ENCODE measurements around the gene VMP1. TPM values are rescaled to one million over a fixed set of nuclear protein-coding genes. Genes with fewer than 3 reads are reported as not detected.

The VMP1 gene
- total RNA-seq, 1 experiment from 2014 or later: 83.1 TPM

DNA sequence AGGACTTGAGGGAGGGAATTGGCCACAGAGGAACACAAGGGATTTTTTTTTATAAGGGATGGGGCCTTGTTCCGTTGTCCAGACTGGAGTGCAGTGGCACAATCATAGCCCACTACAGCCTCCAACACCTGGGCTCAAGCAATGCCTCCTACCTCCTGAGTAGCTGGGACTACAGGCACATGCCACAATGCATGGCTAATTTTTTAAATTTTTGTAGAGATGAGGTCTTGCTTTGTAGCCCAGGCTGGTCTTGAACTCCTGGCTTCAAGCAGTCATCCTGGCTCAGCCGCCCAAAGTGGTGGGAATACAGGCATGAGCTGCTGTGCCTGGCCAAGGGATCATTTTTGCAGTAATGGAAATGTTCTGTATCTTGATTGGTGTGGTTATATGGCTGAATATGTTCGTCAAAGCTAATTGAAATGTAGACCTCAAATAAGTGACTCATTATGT, 56.9 kb downstream of the VMP1 start:
- no peak overlapping the region for H3K4ac ChIP-seq (ENCODE audit: low read depth, low read length)
- no peak overlapping the region for H4K91ac ChIP-seq (ENCODE audit: insufficient read length, low read depth, low read length)
- no peak overlapping the region for H2AK5ac ChIP-seq (ENCODE audit: insufficient read length, low read length)
- WGBS (ENCODE audit: extremely low coverage, insufficient read length, low lambda C conversion rate): no CpG with 5 or more reads among the region's 3 CpGs
- no peaks in the 10 kb centered on the region for H4K20me1 ChIP-seq (ENCODE audit: control insufficient read depth, insufficient read depth, insufficient read length)
- H3K56ac ChIP-seq (ENCODE audit: insufficient read length, low read depth, low read length): no peak overlapping the region
- no peak overlapping the region for H2AFZ ChIP-seq (ENCODE audit: low read length)
- no peak overlapping the region for H3K9ac ChIP-seq (ENCODE audit: extremely low read depth, insufficient read length, low read length)
- peak overlapping the region in 2 of 3 experiments; percentile 1 to 11; a peak in 2 of 7 replicates for H3K27ac Mint-ChIP-seq
- no peak overlapping the region for H2BK120ac ChIP-seq (ENCODE audit: low read depth, low read length, poor library complexity, severe bottlenecking)
- no peak overlapping the region for H2BK12ac ChIP-seq (ENCODE audit: insufficient read length, low read depth, low read length)
- H3K79me1 ChIP-seq (ENCODE audit: insufficient read depth, low read depth, low read length, poor library complexity, severe bottlenecking): no peaks in the 10 kb centered on the region
- H3K9me3 Mint-ChIP-seq: peaks cover 2 to 8% of the 10 kb centered on the region in 2 experiments; a peak in 3 of 5 replicates
- H3K36me3 Mint-ChIP-seq (ENCODE audit: insufficient read depth in 1 of 3, low read depth in 3 of 3): peaks cover 6 to 24% (median 17%) of the 10 kb centered on the region in 3 experiments
- no peak overlapping the region for H4K8ac ChIP-seq (replicated peaks; ENCODE audit: insufficient read length, low read depth, low read length)
- H2BK5ac ChIP-seq (ENCODE audit: insufficient read length, low read length): no peak overlapping the region
- no peaks in the 10 kb centered on the region for H3K27me3 ChIP-seq (ENCODE audit: insufficient read depth, low read length)
- no peak overlapping the region for H3K18ac ChIP-seq (ENCODE audit: insufficient read length, low read depth, low read length)
- no peaks in the 10 kb centered on the region for H3K23me2 ChIP-seq (ENCODE audit: insufficient read length, low read depth, low read length, poor library complexity, severe bottlenecking)
- H3K4me3 Mint-ChIP-seq: no peak overlapping the region
- H3T11ph ChIP-seq (ENCODE audit: low read length): no peak overlapping the region
- no peak for DNase-seq
- no peak overlapping the region for H2BK20ac ChIP-seq (ENCODE audit: low read depth, low read length, poor library complexity, severe bottlenecking)
- no peak overlapping the region for H2BK15ac ChIP-seq (ENCODE audit: low read depth, low read length)
- no peak overlapping the region for H4K5ac ChIP-seq (ENCODE audit: insufficient read length, low read depth, low read length)
- H3K4me1 Mint-ChIP-seq: peaks cover 10 to 11% of the 10 kb centered on the region in 2 experiments
- H3K27ac ChIP-seq (ENCODE audit: insufficient read length, low read depth, low read length): no peak overlapping the region
- H3K4me1 ChIP-seq (ENCODE audit: insufficient read depth, low read length): peaks cover 3% of the 10 kb centered on the region
- H3K14ac ChIP-seq (ENCODE audit: insufficient read depth, low read length): no peak overlapping the region
- H3K23ac ChIP-seq (ENCODE audit: insufficient read length, low read depth, low read length): no peak overlapping the region
- no peak overlapping the region for H3K4me2 ChIP-seq (ENCODE audit: insufficient read depth, insufficient read length, low read length)
- no peaks in the 10 kb centered on the region for H3K27me3 Mint-ChIP-seq (ENCODE audit: low read depth)
- H3K79me2 ChIP-seq (ENCODE audit: insufficient read depth, low read length): no peaks in the 10 kb centered on the region
- TF ChIP-seq, protein P1, sequence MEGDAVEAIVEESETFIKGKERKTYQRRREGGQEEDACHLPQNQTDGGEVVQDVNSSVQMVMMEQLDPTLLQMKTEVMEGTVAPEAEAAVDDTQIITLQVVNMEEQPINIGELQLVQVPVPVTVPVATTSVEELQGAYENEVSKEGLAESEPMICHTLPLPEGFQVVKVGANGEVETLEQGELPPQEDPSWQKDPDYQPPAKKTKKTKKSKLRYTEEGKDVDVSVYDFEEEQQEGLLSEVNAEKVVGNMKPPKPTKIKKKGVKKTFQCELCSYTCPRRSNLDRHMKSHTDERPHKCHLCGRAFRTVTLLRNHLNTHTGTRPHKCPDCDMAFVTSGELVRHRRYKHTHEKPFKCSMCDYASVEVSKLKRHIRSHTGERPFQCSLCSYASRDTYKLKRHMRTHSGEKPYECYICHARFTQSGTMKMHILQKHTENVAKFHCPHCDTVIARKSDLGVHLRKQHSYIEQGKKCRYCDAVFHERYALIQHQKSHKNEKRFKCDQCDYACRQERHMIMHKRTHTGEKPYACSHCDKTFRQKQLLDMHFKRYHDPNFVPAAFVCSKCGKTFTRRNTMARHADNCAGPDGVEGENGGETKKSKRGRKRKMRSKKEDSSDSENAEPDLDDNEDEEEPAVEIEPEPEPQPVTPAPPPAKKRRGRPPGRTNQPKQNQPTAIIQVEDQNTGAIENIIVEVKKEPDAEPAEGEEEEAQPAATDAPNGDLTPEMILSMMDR (conservative IDR thresholded peaks at IDR 0.05): no peak
- no peaks in the 10 kb centered on the region for H3K9me3 ChIP-seq (ENCODE audit: control insufficient read depth, low read depth, low read length)

Data from H9 (cell line).